WERI-Rb-1 (cell line): Measurements from ENCODE around the gene BHLHE41.
A peak's percentile ranks its signal among the peaks of the same experiment; 100 is the strongest.

Source experiments
- DNase-seq: peaks from one replicate; pipeline ENCODE4 v3.0.0-alpha.2; 2020
- H3K27ac ChIP-seq: fragments of 250-450 bp; sonication (Bioruptor Pico); 2 replicates; pipeline ENCODE4 v1.5.1; 2020; ENCODE audit warnings: mild to moderate bottlenecking, moderate library complexity
- H3K27me3 ChIP-seq: fragments of 250-450 bp; sonication (Bioruptor Pico); 2 replicates; pipeline ENCODE4 v1.5.1; 2021; ENCODE audit warnings: mild to moderate bottlenecking, low read depth, moderate library complexity; ENCODE audit not compliant: insufficient read depth, severe bottlenecking
- H3K36me3 ChIP-seq: fragments of 250-450 bp; sonication (Bioruptor Pico); 2 replicates; pipeline ENCODE4 v1.5.1; 2020; ENCODE audit warnings: mild to moderate bottlenecking, moderate library complexity
- H3K4me3 ChIP-seq: 2 replicates; pipeline ENCODE4 v1.5.1; 2011; ENCODE audit warnings: low read depth, mild to moderate bottlenecking, control low read depth, low read length
- H3K9me3 ChIP-seq: fragments of 250-450 bp; sonication (Bioruptor Pico); 2 replicates; pipeline ENCODE4 v1.5.1; 2021; ENCODE audit warnings: mild to moderate bottlenecking, moderate library complexity; ENCODE audit not compliant: severe bottlenecking
- TF ChIP-seq, protein P1 (sequence below): IDR thresholded peaks from 2 replicates; pipeline ENCODE4 v1.5.1; 2011; ENCODE audit warnings: low read depth, mild to moderate bottlenecking, control low read depth, inconsistent platforms, low read length

Gene BHLHE41

DNA sequence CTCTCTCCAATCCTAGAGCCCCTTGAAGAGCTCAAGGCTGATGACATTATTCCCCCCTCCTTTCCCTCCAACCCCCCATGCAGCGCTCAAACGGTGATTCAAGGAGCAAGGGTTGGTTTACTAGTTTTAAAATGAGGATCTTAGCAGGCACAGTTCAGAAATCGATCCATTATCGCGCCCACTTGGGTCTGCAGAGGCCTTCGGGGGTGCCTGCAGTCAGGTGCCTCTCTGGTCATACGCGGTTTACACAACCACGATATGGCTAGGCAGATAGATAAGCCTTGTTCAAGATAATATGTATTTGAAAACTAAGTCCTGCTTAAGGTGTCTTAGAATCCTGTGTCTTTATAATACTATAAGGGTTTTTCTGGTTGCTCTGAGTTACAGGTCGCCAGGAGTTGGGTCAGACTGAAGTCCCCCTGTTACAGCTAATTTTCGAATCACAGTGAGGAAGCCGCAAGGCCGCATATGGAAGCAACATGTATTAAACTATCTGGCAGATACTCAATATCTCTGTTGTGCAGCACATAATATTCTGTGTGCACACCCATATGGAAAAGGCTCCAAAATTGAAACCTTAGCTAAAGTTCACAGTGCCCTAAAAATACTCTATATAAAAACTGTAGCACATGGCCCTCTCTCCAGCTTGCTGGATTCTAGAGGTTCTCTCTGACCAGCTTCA is 10.0 kb downstream of the BHLHE41 start:
- H3K9me3 ChIP-seq = no peaks in the 10 kb centered on the region
- H3K4me3 ChIP-seq = peak overlapping the region; percentile 85
- no peaks in the 10 kb centered on the region for H3K36me3 ChIP-seq
- H3K27ac ChIP-seq = no peak overlapping the region
- TF ChIP-seq, protein P1, sequence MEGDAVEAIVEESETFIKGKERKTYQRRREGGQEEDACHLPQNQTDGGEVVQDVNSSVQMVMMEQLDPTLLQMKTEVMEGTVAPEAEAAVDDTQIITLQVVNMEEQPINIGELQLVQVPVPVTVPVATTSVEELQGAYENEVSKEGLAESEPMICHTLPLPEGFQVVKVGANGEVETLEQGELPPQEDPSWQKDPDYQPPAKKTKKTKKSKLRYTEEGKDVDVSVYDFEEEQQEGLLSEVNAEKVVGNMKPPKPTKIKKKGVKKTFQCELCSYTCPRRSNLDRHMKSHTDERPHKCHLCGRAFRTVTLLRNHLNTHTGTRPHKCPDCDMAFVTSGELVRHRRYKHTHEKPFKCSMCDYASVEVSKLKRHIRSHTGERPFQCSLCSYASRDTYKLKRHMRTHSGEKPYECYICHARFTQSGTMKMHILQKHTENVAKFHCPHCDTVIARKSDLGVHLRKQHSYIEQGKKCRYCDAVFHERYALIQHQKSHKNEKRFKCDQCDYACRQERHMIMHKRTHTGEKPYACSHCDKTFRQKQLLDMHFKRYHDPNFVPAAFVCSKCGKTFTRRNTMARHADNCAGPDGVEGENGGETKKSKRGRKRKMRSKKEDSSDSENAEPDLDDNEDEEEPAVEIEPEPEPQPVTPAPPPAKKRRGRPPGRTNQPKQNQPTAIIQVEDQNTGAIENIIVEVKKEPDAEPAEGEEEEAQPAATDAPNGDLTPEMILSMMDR = no peak
- peaks cover 6% of the 10 kb centered on the region for H3K27me3 ChIP-seq
- no peak for DNase-seq

DNA sequence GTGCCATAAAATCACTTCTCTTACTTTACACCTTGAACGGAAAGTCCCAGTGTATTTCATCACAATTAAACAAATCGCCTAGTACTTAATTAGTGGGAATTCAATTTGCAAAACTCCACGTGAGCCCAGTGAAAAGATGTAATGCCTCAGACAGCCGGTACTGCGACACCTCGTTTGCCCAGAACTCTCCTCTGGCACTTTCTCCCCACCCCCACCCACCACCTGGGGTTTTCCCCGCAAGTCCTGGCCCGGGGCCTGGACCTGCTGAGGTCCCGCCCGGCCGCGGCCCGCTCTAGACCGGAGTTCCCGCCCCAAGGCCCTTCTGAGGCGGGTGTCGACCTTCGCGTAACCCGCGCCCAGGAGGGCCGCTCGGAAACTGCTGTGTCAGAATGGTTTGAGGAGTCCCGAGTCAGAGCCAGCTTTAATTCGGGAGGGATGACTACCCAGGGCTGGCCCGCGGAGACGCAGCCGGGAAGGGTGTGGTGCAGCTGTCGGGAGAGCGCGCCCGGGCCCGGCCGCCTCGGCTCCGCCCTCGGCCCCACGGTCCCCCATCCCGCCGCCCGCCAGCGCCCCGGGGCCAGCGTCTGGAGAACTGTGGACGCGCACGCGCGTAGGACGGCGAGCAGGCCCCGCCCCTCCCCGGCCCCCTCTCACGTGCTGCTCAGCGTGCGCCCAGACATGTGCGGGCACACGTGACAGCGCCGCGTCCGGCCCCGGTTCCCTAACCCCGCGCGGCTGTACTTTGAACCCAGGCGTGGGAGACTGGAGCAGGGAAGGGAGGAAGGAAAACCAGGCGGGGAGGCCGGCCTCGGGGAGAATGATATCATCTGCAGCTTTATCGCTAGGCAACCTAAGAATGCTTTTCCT is 10.8 kb downstream of the BHLHE41 start:
- H3K27me3 ChIP-seq = peaks cover 6% of the 10 kb centered on the region
- H3K36me3 ChIP-seq = no peaks in the 10 kb centered on the region
- TF ChIP-seq, protein P1 = peak; percentile 30; the same call in 1 of the 2 replicates
- DNase-seq = peak; percentile 88
- peak overlapping the region; percentile 60 for H3K27ac ChIP-seq
- H3K9me3 ChIP-seq = no peaks in the 10 kb centered on the region
- peak overlapping the region; percentile 85 for H3K4me3 ChIP-seq

DNA sequence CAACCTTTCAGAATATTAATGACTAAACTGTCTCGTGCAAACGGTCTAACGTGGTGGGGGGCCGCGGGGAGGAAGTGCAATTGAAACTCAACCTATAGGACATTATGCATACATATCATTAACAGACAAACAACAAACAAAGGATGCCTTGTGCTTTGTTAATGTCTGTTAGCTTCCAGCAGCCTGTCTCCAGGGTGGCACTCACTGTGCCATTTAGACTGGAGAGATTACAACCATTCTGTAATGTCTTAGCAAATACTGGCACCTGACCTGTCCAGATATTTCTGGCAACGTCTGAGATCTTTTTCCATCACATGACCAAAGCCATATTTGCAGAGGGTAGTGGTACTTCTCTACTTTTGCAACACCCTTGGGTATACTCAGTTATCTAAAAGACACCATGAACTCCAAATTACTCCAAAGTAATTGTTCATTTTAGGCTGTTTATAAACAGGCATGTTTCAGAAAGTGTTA is 11.6 kb downstream of the BHLHE41 start:
- Histone ChIP-seq H3K27ac (no peak overlapping the region), H3K9me3 (no peaks in the 10 kb centered on the region), H3K36me3 (no peaks in the 10 kb centered on the region), H3K4me3 (peak overlapping the region; percentile 85), H3K27me3 (peaks cover 6% of the 10 kb centered on the region)
- TF ChIP-seq, protein P1 = no peak
- DNase-seq = no peak

DNA sequence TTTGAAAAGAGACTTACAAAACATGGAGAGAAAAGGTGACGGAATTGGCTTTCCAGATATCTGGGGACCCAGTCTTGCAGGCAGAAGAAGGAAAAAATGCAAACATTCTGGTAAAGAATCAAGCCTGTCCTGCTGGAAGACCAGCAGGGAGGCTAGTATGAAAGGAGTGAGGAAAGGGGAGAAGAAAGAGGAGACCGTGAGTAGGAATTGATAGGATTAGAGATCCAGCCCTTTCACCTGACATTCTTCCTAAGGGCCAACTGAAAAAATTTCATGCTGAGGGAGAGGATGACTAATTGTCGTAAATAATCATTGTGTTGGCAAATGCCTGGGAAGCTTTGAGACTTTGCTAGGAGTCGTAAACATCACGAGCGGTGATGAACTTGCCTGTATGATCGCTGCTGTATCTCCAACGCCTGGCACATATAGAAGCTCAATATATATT is 12.1 kb downstream of the BHLHE41 start:
- Histone ChIP-seq H3K27ac (no peak overlapping the region), H3K4me3 (no peak overlapping the region), H3K27me3 (peaks cover 4% of the 10 kb centered on the region), H3K36me3 (no peaks in the 10 kb centered on the region), H3K9me3 (no peaks in the 10 kb centered on the region)
- TF ChIP-seq, protein P1 = no peak
- DNase-seq = no peak

DNA sequence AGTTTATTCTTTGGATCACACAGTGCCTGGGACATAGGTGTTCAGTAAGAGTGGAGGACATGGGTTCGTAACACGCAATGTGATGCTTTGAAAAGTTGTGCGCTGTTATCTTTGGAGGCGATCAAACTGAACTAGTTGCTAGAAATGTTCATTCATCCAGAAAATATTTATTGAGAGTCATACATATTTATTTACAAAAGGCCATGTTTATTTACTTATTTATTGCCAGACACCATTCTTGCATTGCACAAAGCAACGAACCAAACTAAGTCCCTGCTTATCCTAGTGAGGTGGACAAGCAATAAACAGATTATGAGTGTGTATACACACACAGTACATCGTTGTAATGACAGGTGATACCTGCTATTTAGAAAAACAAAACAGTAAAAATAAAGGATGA is 12.6 kb downstream of the BHLHE41 start:
- H3K36me3 ChIP-seq = no peaks in the 10 kb centered on the region
- H3K27me3 ChIP-seq = peaks cover 4% of the 10 kb centered on the region
- no peak for DNase-seq
- TF ChIP-seq, protein P1 = no peak
- H3K9me3 ChIP-seq = no peaks in the 10 kb centered on the region
- H3K4me3 ChIP-seq = no peak overlapping the region
- no peak overlapping the region for H3K27ac ChIP-seq
